Ecto neural progenitor cell (in vitro differentiated cells): ENCODE results near the gene MITF.

Source experiments
- DNase-seq: peaks from one replicate; pipeline ENCODE4 v3.0.0-alpha.2; 2018; ENCODE audit warnings: low spot score

MITF gene

GRCh38 chr3:69739204-69740102 is at the start of gene MITF:
Gene MITF, plus strand, starts transcription at chr3:69739464. Its CDS starts 134 bp downstream, at chr3:69739598.
- DNase-seq: peak; percentile 88

- no peak for DNase-seq
Measured at GRCh38 chr3:69691860-69692259, 47.4 kb upstream of the MITF start.

- DNase-seq: no peak
Measured at GRCh38 chr3:69692761-69693160, 46.5 kb upstream of the MITF start.

- DNase-seq: no peak
Measured at GRCh38 chr3:69695443-69695842, 43.8 kb upstream of the MITF start.

GRCh38 chr3:69695933-69696332 is 43.3 kb upstream of the MITF start:
- no peak for DNase-seq

GRCh38 chr3:69696367-69696766 is 42.9 kb upstream of the MITF start:
- no peak for DNase-seq

- no peak for DNase-seq
Measured at GRCh38 chr3:69697381-69697780, 41.9 kb upstream of the MITF start.

- DNase-seq: no peak
Measured at GRCh38 chr3:69698728-69699127, 40.5 kb upstream of the MITF start.

- no peak for DNase-seq
Measured at GRCh38 chr3:69699183-69699582, 40.1 kb upstream of the MITF start.

GRCh38 chr3:69700949-69701348 is 38.3 kb upstream of the MITF start:
- DNase-seq: no peak

GRCh38 chr3:69710153-69710977 is 28.9 kb upstream of the MITF start:
- DNase-seq: no peak

- DNase-seq: no peak
Measured at GRCh38 chr3:69712269-69712668, 27.0 kb upstream of the MITF start.

- DNase-seq: no peak
Measured at GRCh38 chr3:69712933-69713332, 26.3 kb upstream of the MITF start.

GRCh38 chr3:69715204-69715603 is 24.1 kb upstream of the MITF start:
- DNase-seq: no peak

GRCh38 chr3:69716119-69716518 is 23.1 kb upstream of the MITF start:
- no peak for DNase-seq

- DNase-seq: no peak
Measured at GRCh38 chr3:69718866-69719586, 20.2 kb upstream of the MITF start.

GRCh38 chr3:69719587-69720122 is 19.6 kb upstream of the MITF start:
- no peak for DNase-seq

GRCh38 chr3:69720824-69721223 is 18.4 kb upstream of the MITF start:
- DNase-seq: no peak

GRCh38 chr3:69723389-69723788 is 15.9 kb upstream of the MITF start:
- DNase-seq: no peak

GRCh38 chr3:69724722-69725435 is 14.4 kb upstream of the MITF start:
- no peak for DNase-seq

GRCh38 chr3:69725994-69726571 is 13.2 kb upstream of the MITF start:
- DNase-seq: no peak
